ENCODE results near the gene ORC4.

The ORC4 gene

DNA sequence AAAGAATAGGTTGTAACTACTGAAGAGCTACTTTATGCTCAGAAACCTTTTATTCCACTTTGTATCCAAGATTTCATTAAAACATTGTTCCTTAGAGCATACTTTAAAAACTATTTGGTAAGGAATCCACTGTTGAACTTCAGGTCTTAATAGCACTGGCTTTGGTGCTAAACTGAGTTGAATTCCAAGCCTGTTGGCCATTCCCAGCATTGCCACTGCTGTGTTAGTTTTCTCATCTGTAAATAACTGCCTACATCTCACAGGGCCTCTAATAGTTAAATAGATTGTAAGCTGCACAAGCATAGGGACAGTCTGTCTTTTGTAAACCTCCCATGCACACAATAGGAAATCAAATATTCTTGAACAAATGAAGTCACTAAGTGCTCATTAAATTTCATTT, 86.6 kb downstream of the ORC4 start:
- no peak for DNase-seq (ENCODE audit: low read depth)

DNA sequence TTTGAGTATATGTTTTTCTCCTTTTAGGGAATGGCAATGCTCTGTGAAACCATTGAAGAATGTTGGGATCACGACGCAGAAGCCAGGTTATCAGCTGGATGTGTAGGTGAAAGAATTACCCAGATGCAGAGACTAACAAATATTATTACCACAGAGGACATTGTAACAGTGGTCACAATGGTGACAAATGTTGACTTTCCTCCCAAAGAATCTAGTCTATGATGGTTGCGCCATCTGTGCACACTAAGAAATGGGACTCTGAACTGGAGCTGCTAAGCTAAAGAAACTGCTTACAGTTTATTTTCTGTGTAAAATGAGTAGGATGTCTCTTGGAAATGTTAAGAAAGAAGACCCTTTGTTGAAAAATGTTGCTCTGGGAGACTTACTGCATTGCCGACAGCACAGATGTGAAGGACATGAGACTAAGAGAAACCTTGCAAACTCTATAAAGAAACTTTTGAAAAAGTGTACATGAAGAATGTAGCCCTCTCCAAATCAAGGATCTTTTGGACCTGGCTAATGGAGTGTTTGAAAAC, 93.4 kb downstream of the ORC4 start:
- no peak for DNase-seq (ENCODE audit: low read depth)

- DNase-seq (ENCODE audit: low read depth): peak; percentile 32
Measured at GRCh38 chr2:147925886-147926285, 94.7 kb downstream of the ORC4 start.

DNA sequence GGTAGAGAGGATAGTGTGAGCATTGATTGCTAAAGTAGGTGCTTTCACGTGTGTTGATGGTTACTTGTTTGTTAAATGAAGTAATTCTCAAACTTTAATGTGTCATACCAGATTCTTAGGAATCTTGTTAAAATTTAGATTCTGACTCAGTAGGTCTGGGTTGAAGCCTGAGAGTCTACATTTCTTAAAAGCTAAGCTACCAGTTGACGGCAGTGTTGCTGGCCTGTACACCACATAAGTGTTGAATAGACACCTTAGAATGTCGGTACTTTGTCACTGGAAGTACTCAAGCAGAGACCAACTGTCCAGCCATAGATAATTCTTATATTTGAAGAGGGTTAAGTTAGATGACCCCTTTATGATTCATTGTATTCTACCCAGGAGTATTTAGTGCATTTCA, 95.9 kb downstream of the ORC4 start:
- DNase-seq (ENCODE audit: low read depth): no peak

DNA sequence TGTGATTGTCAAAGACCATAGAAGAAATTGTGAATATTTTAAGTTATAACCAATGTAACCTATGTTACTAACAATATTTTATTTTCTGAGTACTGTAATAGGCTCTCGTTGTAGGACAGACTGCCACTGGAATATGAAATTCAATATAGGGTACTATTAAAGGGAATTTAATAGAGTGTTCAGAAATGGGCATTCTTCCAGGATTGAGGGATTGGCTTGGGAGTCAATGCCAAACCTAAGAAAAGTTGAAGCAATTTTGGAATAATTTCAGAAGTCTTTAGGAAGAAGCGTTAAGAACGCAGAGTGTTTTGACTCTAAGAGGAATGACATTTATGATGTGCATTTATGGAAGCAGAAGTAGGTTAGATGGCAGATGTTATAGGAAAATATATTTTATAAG, 96.7 kb downstream of the ORC4 start:
- DNase-seq (ENCODE audit: low read depth): no peak

DNA sequence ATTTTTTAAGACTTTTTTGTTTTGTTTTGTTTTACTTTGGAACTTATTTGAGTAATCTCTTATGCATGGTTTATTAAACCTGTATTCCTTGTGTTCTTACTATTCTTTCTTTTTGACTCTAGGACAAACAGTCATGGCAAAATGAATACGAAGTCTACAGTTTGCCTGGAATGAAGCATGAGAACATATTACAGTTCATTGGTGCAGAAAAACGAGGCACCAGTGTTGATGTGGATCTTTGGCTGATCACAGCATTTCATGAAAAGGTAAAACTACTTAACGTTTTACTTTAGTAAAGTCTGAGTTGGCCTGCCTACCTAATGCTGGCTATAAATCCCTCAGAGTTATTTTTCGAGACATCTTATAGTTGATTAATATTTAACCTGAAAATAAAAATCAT, 103.4 kb downstream of the ORC4 start:
- no peak for DNase-seq (ENCODE audit: low read depth)

DNA sequence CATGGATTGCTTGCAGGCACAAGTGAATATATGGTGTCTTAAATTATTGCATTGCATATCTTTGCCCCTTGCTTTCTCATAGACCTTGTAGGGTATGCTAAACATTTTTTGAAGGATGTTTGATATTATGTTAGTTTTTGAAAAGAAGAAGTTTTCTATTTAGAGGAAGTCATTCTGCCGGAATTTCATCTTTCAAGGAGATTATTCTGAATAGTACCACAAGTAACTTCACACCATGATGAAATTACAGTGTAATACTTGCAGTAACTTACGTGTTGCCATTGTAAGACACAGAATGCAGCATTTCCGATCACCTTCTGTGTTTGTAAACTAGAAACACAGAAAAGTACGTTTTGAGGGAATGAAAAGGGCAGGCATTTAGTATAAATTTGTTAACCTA, 103.8 kb downstream of the ORC4 start:
- no peak for DNase-seq (ENCODE audit: low read depth)

DNA sequence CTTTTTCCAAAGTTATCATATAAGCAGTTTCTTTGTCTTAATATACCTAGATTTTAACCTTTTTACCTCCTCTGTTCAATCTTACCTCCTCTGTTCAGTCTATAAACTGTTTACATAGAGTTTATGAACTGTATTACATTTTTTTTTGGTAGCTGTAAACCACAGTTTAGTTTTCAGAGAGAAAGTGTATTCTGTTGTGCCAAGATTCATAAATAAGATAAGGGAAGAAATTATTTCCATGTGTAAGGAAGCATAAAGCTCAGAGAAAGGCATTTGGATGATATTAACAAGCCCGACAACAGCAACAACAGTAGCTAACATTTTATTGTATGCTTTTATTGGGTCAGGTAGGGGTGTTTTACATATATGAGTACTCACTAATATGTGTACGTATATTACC, 104.5 kb downstream of the ORC4 start:
- DNase-seq (ENCODE audit: low read depth): no peak

GRCh38 chr2:147913701-147914480, 106.6 kb downstream of the ORC4 start:
- peak; percentile 8 for DNase-seq (ENCODE audit: low read depth)

GRCh38 chr2:147910990-147911473, 109.5 kb downstream of the ORC4 start:
- DNase-seq (ENCODE audit: low read depth): peak; percentile 72

DNA sequence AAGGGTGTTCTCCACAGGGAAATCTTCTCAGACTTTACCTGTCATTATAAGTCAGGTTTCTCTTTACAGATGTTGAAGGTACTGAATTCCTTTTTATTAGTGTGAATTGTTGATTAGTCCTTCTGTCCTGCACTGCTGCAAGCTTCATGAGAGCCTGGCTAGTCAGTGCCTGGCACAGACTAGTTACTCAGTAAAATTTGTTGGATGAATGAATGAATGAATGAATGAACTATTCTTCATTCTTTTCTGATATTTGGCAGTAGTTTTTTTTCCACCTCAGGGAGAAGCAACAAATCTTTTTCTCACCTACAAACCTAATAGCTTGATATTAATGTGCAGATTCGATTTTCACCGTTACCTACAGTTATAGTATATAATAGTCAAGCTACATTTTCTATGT, 111.4 kb downstream of the ORC4 start:
- no peak for DNase-seq (ENCODE audit: low read depth)

- no peak for DNase-seq (ENCODE audit: low read depth)
Measured at GRCh38 chr2:147904051-147904450, 116.5 kb downstream of the ORC4 start.

GRCh38 chr2:147888680-147889079, 131.9 kb downstream of the ORC4 start:
- DNase-seq (ENCODE audit: low read depth): no peak

GRCh38 chr2:147886136-147886535, 134.4 kb downstream of the ORC4 start:
- no peak for DNase-seq (ENCODE audit: low read depth)

DNA sequence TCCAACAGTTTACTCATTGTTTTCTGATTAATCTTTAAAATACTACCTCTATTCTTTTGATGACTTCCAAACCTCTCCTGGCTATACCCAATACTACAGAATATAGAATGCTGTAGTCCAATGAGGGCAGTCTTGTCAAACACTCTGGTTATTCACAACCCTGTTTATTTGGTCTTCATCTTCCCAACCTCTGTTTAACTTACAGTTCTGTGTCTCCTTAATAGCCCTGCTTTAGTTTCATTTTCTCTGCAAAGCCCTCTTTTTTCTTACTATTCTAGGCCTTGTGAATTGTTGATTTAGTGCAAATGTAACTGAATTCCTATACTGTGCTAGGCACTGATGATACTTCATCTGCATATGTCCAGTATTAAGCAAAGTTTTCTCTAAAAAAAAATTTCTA, 135.7 kb downstream of the ORC4 start:
- no peak for DNase-seq (ENCODE audit: low read depth)

GRCh38 chr2:147882631-147883030, 137.9 kb downstream of the ORC4 start:
- no peak for DNase-seq (ENCODE audit: low read depth)
